Fibroblast of mammary gland (primary cell): ENCODE measurements around the gene PPP2R2D.
A peak's percentile ranks its signal among the peaks of the same experiment; 100 is the strongest.

Experiments
- DNase-seq: peaks from one replicate; pipeline ENCODE4 v3.0.0-alpha.2; 2010; ENCODE audit warnings: low read depth
- H3K4me3 ChIP-seq: 2 replicates; pipeline ENCODE4 v1.5.1; 2011; ENCODE audit warnings: low read depth, mild to moderate bottlenecking, low read length, moderate library complexity; ENCODE audit not compliant: control insufficient read depth
- TF ChIP-seq, protein P1 (sequence below): conservative IDR thresholded peaks from 2 replicates; pipeline ENCODE4 v1.5.1; 2011; ENCODE audit warnings: low read depth, low read length, inconsistent platforms; ENCODE audit not compliant: control insufficient read depth, insufficient read depth

Gene PPP2R2D

DNA sequence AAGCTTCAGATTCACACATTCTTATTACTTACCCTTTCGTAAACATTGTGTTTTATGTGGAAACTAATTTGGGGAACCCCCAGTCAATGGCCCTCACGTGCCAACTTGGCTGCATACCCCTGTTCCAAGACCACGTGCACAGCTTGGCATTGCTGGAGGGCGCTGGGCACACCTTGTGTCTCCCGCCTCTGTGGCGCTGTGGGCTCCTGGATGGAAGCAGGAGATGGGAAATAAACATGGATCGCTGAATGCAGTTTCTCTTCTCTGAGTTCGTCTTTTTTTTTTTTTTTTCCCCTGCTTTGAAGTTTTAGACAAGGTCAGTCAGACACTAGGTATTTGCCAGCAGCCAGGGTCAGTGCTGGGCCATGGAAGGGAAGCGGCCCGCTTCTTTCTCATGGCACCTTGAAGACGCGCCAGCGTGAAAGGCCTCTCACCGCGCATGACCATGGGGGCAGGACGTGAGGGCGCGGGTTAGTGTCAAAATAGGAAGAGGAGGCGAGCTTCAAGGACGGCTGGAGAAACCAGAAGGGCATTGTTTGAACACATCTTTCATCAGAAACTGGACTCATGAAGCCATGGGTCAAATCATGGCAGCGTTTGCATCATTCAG, 53.7 kb downstream of the PPP2R2D start:
- TF ChIP-seq, protein P1, sequence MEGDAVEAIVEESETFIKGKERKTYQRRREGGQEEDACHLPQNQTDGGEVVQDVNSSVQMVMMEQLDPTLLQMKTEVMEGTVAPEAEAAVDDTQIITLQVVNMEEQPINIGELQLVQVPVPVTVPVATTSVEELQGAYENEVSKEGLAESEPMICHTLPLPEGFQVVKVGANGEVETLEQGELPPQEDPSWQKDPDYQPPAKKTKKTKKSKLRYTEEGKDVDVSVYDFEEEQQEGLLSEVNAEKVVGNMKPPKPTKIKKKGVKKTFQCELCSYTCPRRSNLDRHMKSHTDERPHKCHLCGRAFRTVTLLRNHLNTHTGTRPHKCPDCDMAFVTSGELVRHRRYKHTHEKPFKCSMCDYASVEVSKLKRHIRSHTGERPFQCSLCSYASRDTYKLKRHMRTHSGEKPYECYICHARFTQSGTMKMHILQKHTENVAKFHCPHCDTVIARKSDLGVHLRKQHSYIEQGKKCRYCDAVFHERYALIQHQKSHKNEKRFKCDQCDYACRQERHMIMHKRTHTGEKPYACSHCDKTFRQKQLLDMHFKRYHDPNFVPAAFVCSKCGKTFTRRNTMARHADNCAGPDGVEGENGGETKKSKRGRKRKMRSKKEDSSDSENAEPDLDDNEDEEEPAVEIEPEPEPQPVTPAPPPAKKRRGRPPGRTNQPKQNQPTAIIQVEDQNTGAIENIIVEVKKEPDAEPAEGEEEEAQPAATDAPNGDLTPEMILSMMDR, result no peak
- no peak overlapping the region for H3K4me3 ChIP-seq
- no peak for DNase-seq

DNA sequence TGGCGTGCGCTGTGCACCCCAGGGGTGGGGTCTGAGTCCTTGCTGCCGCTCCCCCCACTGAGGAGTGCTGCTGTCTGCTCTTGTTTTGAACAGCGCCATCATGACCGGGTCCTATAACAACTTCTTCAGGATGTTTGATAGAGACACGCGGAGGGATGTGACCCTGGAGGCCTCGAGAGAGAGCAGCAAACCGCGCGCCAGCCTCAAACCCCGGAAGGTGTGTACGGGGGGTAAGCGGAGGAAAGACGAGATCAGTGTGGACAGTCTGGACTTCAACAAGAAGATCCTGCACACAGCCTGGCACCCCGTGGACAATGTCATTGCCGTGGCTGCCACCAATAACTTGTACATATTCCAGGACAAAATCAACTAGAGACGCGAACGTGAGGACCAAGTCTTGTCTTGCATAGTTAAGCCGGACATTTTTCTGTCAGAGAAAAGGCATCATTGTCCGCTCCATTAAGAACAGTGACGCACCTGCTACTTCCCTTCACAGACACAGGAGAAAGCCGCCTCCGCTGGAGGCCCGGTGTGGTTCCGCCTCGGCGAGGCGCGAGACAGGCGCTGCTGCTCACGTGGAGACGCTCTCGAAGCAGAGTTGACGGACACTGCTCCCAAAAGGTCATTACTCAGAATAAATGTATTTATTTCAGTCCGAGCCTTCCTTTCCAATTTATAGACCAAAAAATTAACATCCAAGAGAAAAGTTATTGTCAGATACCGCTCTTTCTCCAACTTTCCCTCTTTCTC, 55.0 kb downstream of the PPP2R2D start:
- H3K4me3 ChIP-seq, result no peak overlapping the region
- TF ChIP-seq, protein P1, result no peak
- no peak for DNase-seq

DNA sequence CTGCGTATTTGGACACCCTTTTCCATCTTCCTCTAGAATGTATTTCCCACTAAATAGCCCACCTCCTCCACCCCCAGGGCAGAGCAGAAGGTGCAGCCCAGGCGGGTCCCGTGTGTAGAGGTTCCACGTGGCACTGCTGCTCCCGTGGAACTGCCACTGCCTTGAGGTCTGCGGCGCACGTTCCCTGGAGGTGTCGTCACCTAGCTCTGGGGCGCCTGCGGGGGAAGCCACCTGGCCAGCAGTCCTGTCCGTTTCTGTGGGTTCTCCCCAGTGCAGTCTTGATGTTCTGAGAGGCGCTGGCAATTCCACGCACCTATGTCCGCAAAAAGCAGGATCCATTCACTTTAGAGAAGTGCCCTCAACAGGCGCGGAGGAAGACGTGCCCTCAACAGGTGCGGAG, 59.0 kb downstream of the PPP2R2D start:
- no peak for DNase-seq
- H3K4me3 ChIP-seq, result no peak overlapping the region
- TF ChIP-seq, protein P1, result no peak

DNA sequence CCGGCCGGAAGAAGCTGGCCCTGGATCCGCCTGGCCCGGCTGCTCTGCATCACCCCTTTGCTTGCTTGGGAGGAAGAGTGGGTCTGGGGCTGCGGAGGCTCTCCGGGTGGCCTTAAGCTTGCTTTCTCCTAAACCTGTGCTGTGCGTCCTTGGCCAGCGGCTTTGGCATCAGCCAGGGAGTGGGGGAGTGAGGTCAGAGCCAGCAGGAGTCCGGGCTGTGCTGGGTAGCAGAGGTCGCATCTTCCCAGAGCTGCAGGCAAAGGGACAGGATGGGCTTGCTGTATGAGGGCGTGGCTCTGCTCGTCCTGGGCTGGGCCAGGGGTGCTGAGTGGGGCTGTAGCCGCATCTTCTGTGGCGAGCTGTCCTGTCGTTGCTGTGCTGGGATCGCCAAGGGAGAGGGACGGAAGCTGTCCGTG, 59.8 kb downstream of the PPP2R2D start:
- DNase-seq, result no peak
- H3K4me3 ChIP-seq, result no peak overlapping the region
- TF ChIP-seq, protein P1, result no peak

DNA sequence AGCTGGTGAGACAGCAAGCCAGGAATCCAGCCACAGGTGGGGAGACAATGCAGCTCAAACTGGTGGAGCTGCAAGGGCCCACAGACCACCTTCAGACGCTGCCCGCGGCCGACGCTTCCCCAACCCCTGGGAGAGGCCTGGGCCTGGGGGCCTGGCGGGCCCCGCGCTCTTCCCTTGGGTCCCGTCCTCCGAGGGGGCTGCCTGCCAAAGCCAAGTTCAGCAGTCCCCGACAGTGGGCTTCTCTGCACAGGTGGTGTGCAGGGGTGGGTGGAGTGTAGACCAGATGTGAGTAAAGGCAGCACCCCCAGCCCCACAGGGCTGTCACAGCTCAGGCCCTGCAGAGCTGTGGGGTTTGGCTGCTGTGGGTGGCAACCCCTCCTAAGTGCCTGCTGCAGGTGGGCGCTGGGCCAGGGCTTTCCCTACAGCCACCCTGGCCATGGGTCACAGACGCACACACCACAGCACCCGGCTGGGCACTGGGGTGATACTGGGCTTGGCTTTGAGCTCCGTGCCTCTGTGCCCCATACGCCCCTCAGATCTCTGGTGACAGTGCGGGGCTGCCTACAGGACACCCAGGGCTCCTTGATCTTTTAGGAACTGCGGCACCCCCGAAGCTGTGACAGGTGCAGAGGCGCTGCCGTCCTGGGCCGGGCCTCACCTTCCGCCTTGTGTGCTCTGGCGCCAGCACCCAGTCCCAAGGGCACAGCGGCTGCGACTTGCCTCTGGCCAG, 60.4 kb downstream of the PPP2R2D start:
- no peak for DNase-seq
- no peak overlapping the region for H3K4me3 ChIP-seq
- TF ChIP-seq, protein P1, result no peak

DNA sequence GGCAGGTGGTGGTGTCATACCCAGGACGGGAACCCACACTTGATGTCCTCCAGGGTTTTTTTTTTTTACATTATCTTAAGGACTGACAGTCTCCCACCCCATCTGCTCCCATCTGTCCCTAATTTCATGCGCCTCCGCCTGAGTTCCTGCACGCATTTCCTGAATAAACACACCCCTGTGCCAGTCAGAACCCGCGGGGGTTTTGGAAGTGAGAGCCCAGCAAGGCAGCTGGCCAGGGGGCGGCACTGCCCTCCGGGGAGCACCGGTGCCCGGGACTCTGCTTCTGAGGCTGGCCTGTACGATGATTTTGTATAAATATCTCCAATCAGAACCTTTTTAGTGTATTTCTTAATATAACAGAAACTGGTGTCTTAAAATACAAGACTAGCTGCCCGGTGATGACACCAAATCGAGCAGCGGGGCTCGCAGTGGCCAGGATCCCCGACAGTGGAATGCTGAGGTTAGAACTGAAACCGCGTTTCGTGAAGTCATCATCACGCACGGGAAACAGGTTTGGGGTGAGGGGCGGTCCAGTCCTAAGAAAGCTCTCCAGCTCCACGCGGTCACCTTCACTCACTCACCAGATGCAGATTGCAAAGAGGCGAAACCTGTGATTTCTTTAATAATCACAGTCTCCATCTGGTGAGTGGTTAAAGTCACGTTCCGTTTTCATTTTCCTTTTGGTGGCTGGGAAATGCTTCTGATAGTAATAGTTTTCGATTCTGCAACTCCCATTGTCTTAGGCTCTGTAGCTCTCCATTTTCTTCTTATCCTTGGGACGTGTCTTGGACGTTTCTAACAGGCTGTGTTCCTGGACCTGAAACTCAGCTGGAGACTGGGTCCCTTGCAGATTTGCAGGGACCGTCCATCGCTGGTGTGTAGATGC, 61.2 kb downstream of the PPP2R2D start:
- no peak overlapping the region for H3K4me3 ChIP-seq
- TF ChIP-seq, protein P1, result no peak
- DNase-seq, result peak; percentile 24
